GM12865 (cell line): ENCODE data around the gene PRKN.

Source experiments
- DNase-seq: peaks from one replicate; pipeline ENCODE4 v3.0.0; 2010; ENCODE audit warnings: low read depth
- H3K4me3 ChIP-seq: 2 replicates; pipeline ENCODE4 v1.5.1; 2011; ENCODE audit warnings: mild to moderate bottlenecking, low read depth, low read length, control low read depth
- TF ChIP-seq, protein P1 (sequence below): IDR thresholded peaks from 2 replicates; pipeline ENCODE4 v1.5.1; 2011; ENCODE audit warnings: low read length, control low read depth, low read depth, inconsistent platforms; ENCODE audit not compliant: insufficient read depth; ENCODE audit errors: missing control alignments

Gene PRKN

DNA sequence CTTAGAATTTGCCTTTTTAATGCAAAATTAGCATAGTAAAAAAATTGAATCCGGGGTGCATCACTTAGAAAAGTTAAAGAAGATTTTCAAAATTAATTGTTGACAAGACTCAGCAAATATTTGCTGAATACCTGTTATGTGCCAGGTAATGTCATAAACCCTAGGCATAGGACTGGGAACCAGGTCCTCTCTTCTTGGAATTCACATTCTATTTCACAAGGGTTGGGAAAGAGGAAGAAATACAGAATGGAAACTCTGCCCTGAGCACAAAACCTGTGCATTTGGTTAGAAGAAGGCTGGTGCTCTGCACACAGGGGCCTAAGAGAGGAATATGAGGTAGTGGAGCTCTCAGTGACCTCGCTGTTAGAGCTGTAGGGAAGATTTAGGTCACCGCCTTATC lies 879.9 kb downstream of the PRKN start:
- no peak overlapping the region for H3K4me3 ChIP-seq
- TF ChIP-seq, protein P1, sequence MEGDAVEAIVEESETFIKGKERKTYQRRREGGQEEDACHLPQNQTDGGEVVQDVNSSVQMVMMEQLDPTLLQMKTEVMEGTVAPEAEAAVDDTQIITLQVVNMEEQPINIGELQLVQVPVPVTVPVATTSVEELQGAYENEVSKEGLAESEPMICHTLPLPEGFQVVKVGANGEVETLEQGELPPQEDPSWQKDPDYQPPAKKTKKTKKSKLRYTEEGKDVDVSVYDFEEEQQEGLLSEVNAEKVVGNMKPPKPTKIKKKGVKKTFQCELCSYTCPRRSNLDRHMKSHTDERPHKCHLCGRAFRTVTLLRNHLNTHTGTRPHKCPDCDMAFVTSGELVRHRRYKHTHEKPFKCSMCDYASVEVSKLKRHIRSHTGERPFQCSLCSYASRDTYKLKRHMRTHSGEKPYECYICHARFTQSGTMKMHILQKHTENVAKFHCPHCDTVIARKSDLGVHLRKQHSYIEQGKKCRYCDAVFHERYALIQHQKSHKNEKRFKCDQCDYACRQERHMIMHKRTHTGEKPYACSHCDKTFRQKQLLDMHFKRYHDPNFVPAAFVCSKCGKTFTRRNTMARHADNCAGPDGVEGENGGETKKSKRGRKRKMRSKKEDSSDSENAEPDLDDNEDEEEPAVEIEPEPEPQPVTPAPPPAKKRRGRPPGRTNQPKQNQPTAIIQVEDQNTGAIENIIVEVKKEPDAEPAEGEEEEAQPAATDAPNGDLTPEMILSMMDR: no peak
- DNase-seq: no peak

DNA sequence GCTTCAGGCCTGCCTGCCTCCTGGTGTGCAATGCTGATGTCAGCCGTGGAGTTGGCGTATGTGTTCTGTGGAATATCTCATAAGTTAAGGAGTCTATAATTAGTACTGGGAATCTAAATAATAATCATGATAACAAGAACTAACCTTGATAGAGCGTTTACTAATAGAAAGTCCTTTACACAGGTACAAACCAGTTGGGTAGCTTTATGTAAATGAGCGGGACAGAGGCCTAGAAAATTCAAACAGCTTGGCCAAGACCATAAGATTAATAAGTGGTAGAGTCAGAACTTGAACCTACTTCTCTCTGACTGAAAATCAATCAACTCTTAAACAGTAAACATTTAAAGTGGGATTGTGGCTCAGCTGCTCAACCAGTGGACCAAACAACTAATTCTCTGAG lies 882.8 kb downstream of the PRKN start:
- TF ChIP-seq, protein P1: no peak
- H3K4me3 ChIP-seq: no peak overlapping the region
- no peak for DNase-seq

DNA sequence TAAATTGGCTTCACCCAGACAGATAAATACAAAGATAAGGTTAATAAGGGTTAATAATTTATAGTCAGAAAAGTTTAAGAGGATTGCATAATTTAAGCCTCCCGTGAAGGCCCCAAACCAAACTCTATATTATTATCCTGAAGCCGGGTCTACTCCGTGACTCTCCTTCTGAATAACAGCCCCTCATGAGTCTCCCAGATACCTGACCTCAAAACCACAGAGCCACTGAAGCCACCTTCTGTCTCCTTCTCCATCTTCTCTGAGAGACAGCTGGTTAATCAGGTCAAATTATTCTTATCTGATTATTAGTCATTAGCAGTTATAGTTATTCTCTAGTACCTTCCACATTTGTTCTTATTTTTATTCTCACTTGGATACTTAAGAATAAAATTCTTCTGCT lies 884.5 kb downstream of the PRKN start:
- DNase-seq: no peak
- no peak overlapping the region for H3K4me3 ChIP-seq

DNA sequence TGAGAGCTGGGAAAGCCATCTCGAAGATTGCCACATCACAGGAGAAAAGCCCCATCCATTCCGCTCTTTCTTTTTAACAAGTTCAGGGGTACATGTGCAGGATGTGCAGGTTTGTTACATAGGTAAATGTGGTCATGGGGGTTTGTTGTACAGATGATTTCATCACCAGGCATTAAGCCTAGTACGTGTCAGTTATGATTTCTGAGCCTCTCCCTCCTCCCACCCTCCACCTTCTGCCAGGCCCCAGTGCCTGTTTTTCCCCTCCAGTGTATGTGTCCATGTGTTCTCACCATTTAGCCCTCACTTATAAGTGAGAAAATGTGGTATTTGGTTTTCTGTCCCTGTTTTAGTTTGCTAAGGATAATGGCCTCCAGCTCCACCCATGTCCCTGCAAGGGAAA lies 887.2 kb downstream of the PRKN start:
- DNase-seq: no peak
- TF ChIP-seq, protein P1: no peak
- H3K4me3 ChIP-seq: no peak overlapping the region

More for the DNA sequence above, 884.5 kb downstream of the PRKN start:
- TF ChIP-seq, protein P1: no peak

DNA sequence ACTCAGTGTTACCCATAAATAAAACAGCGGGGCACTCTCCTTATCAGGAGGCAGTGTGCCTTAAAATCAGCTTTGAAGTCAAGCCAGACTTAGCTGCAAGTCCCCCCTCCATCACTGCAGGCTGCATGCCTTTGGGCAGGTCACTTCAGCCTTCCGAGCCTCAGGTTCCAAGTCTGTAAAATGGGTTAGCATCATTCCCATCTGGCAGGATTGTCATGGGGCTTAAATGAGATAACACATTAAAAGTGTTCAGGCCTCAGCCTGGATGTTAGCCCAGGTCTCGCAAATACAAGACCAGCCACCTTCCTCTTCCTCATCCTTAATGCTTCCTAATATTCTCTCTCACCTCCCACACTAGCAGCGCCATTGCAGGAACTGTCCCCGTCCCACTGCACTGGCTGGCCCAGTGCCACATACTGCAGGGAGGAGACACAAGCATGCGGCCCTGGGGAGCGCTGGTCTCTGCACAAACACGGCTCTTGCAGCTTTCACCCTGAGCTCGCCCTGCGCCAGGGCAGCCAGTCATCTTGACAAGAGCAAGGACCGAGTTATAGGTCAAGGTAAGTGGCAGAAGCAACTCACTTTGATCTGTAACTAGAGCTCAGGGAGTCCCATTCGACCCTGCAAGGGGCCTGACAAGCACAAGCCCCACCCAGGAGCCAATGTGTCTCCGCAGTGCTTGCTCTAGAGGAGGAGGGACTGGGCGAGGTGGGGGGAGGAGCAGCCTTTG lies 889.1 kb downstream of the PRKN start:
- DNase-seq: no peak
- no peak overlapping the region for H3K4me3 ChIP-seq
- TF ChIP-seq, protein P1: no peak

DNA sequence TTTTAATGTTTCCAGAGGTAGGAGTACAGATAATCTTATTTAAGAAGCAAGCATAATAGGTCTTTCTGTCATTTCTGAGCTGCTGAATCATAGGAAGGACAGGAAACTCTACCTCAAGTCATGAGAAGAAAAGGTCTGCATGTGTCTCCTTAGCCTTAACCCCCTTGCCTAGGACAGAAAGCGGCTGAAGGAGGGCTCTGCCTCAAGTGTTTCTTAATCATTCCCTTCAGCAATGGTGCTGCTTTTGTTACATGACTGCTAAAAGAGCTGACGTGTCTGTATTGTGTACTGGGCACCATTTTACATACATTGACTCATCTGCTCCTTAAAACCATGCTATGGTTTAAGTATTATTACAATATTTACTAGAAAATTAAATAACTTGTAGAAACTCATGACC lies 889.7 kb downstream of the PRKN start:
- H3K4me3 ChIP-seq: no peak overlapping the region
- no peak for DNase-seq
- TF ChIP-seq, protein P1: no peak

DNA sequence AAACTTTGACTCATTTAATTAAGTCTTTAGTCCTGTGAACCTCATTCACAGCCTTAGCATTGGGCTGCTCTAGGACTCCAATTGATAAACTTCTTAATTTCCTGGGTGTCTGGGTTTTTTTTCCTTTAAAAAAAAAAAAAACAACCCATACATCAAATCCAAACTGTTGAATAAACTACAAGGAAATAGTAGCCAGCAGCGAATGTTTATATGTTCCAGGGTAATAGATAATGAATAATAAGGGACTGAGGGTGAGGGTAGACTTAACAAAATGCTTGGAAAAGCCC lies 890.2 kb downstream of the PRKN start:
- no peak overlapping the region for H3K4me3 ChIP-seq
- no peak for DNase-seq
- TF ChIP-seq, protein P1: no peak
